WTC11 (cell line): ENCODE measurements around the gene PAPLN.

Experiments used
- TP53 ChIP-seq: sonication (generic); formaldehyde crosslinking; IDR thresholded peaks from 2 replicates; pipeline ENCODE4 v1.8.1; 2023; ENCODE audit warnings: mild to moderate bottlenecking, missing genetic modification reagents
- TF ChIP-seq, protein P1 (sequence below): fragments of 200-600 bp; IDR thresholded peaks from 2 replicates; pipeline ENCODE4 v1.8.0; 2022; ENCODE audit warnings: antibody characterized with exemption

DNA sequence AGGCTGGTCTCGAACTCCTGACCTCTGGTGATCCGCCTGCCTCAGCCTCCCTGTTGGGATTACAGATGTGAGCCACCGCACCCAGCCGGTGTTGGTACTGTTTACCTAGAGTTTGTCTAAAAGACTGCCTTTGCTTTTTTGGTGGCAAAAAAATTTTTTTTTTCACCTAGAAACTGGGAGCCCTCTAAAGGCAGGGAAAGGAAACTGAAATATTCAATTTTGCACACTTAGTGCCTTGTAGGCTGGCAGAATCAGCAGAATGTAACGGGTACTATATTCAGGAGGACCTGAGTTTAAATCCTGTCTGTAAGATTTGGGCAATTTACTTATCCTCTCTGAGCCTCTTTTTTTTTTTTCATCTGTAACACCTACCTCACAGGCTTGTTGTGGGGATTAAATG is 43.6 kb downstream of the PAPLN start:
- TF ChIP-seq, protein P1, sequence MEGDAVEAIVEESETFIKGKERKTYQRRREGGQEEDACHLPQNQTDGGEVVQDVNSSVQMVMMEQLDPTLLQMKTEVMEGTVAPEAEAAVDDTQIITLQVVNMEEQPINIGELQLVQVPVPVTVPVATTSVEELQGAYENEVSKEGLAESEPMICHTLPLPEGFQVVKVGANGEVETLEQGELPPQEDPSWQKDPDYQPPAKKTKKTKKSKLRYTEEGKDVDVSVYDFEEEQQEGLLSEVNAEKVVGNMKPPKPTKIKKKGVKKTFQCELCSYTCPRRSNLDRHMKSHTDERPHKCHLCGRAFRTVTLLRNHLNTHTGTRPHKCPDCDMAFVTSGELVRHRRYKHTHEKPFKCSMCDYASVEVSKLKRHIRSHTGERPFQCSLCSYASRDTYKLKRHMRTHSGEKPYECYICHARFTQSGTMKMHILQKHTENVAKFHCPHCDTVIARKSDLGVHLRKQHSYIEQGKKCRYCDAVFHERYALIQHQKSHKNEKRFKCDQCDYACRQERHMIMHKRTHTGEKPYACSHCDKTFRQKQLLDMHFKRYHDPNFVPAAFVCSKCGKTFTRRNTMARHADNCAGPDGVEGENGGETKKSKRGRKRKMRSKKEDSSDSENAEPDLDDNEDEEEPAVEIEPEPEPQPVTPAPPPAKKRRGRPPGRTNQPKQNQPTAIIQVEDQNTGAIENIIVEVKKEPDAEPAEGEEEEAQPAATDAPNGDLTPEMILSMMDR, result no peak
- no peak for TF ChIP-seq TP53 (CRISPR knock-in tag)
